Adrenal gland (tissue), 12 donors: ENCODE data around the gene ZMYND15. TPM values are rescaled to one million over a fixed set of nuclear protein-coding genes. Genes with fewer than 3 reads are reported as not detected.

Source experiments
- DNase-seq, 7 donors: peaks; one replicate each; pipeline ENCODE4 v3.0.0-alpha.2; 2019 to 2020
- H3K27ac ChIP-seq, 5 donors: fragments of 200-600 bp; sonication (generic) in 4 of 5; 1 replicate in 3 of 5; 2 replicates in 2 of 5; pipeline versions ENCODE4 v1.5.1 to v1.8.0; 2016 to 2020; ENCODE audit warnings: mild to moderate bottlenecking in 1 of 5
- H3K27me3 ChIP-seq: fragments of 200-600 bp; 2 replicates; pipeline ENCODE4 v1.8.0; 2021
- H3K36me3 ChIP-seq, 2 donors: fragments of 200-600 bp; replicated peaks in 1 of 2; 1 replicate in 1 of 2; 2 replicates in 1 of 2; pipeline versions ENCODE4 v1.5.1 to v1.8.0; 2018 to 2022
- H3K4me1 ChIP-seq, 2 donors: fragments of 200-600 bp; replicated peaks in 1 of 2; 1 replicate in 1 of 2; 2 replicates in 1 of 2; pipeline versions ENCODE4 v1.5.1 to v1.8.0; 2018 to 2021
- H3K4me3 ChIP-seq, 4 donors: fragments of 200-600 bp; sonication (generic) in 3 of 4; one replicate each; pipeline ENCODE4 v1.5.1; 2016 to 2018
- H3K9me3 ChIP-seq, 3 donors: fragments of 200-600 bp; sonication (generic) in 1 of 3; replicated peaks in 1 of 3; 1 replicate in 2 of 3; 2 replicates in 1 of 3; pipeline versions ENCODE4 v1.5.1 to v1.8.0; 2016 to 2021
- CTCF ChIP-seq, 6 experiments: fragments of 450-650 bp in 4 of 6; fragments of 200-600 bp in 2 of 6; sonication (generic) in 1 of 6; IDR thresholded peaks; 1 replicate in 5 of 6; 2 replicates in 1 of 6; pipeline versions ENCODE4 v1.5.1 to v1.8.0; 2016 to 2021; ENCODE audit warnings: antibody characterized with exemption in 6 of 6, mild to moderate bottlenecking in 2 of 6, moderate library complexity in 1 of 6
- POLR2A ChIP-seq, 2 donors: fragments of 450-650 bp; IDR thresholded peaks; one replicate each; pipeline ENCODE4 v1.6.1; 2017; ENCODE audit warnings: antibody characterized with exemption in 2 of 2, mild to moderate bottlenecking in 2 of 2, moderate library complexity in 1 of 2
- WGBS, 4 donors: extraction: QIAGEN DNeasy Blood & Tissue Kit in 2 of 4; methylation state at CpG; one replicate each; pipeline versions ENCODE4 v1.1.5 to v1.1.7; 2013 to 2017; 5-methylcytosine and 5-hydroxymethylcytosine counted together
- intact Hi-C, 2 donors: fragments of 100-400 bp; cut with DNase I; formaldehyde crosslinking; loops; one replicate each; pipeline versions ENCODE4 v1.14.1 to v1.15.0; 2022 to 2023
- polyA plus RNA-seq, 3 donors: library from polyadenylated mRNA; stranded (reverse); fragments of 200-250 nt in 2 of 3; fragments of 350-450 nt in 1 of 3; fragmentation: Illumina TruSeq in 1 of 3; extraction: RNeasy Lipid Tissue Mini Kit (QIAGEN cat#74804) in 1 of 3; gene quantifications; one replicate each; pipeline ENCODE4 v1.2.3, GENCODE V29; 2013 to 2014
- total RNA-seq, 9 donors: library from RNA; depleted of rRNA in 4 of 9; stranded (reverse); fragments of >200 nt in 4 of 9; fragments of 120-200 nt in 1 of 9; fragmentation: NEBNext Ultra II Directional in 1 of 9; extraction: Animal tissue kit (Norgen Biotek cat#: 25700) in 1 of 9; gene quantifications; one replicate each; pipeline versions ENCODE4 v1.1.0 to v1.2.4, GENCODE V29; 2013 to 2023
- donor health status: healthy with polysubstance abuse.
- donor health status: Bipolar disorder and iron deficiency.
- donor health status: DM: yes; HTN: yes; CAD: no.
- donor health status: DM: no; HTN: no; CAD: no.
- donor health status: DM: no; HTN: no; CAD: no.
- donor health status: DM: yes; HTN: yes; CAD: no.

Gene ZMYND15
- total and polyA plus RNA-seq, 12 donors: 0.18 to 8.4 (median 1.7) TPM

GRCh38 chr17:4722678-4723240 is 16.9 kb upstream of the ZMYND15 start:
- no peak for TF ChIP-seq POLR2A (IDR thresholded peaks at IDR 0.05)
- no peak for TF ChIP-seq CTCF (IDR thresholded peaks at IDR 0.05)
- H3K4me3 ChIP-seq: no peak overlapping the region
- peaks cover 0 to 14% of the 10 kb centered on the region in 2 donors for H3K36me3 ChIP-seq
- H3K27ac ChIP-seq: peak overlapping the region in 1 of 5 donors; percentile 13
- DNase-seq: no peak
- no peaks in the 10 kb centered on the region for H3K9me3 ChIP-seq
- intact Hi-C loops: no loop called here
- 85 to 92% (median 86%) methylated on average over 16 of the region's 16 CpGs for WGBS, 4 donors
- H3K27me3 ChIP-seq: no peaks in the 10 kb centered on the region
- peaks cover 0 to 12% of the 10 kb centered on the region in 2 donors for H3K4me1 ChIP-seq

- no peak for TF ChIP-seq CTCF (IDR thresholded peaks at IDR 0.05)
- no peak for TF ChIP-seq POLR2A (IDR thresholded peaks at IDR 0.05)
- no peaks in the 10 kb centered on the region for H3K27me3 ChIP-seq
- H3K4me3 ChIP-seq: no peak overlapping the region
- H3K36me3 ChIP-seq: peaks cover 0 to 5% of the 10 kb centered on the region in 2 donors
- 79 to 85% (median 82%) methylated on average over 5 of the region's 5 CpGs for WGBS, 4 donors
- no peak overlapping the region for H3K27ac ChIP-seq
- H3K4me1 ChIP-seq: peaks cover 0 to 12% of the 10 kb centered on the region in 2 donors
- intact Hi-C loops: no loop called here
- no peak for DNase-seq
- H3K9me3 ChIP-seq: no peaks in the 10 kb centered on the region
Measured at GRCh38 chr17:4724650-4725049, 15.0 kb upstream of the ZMYND15 start.

GRCh38 chr17:4725646-4726310 is 13.9 kb upstream of the ZMYND15 start:
- H3K27me3 ChIP-seq: no peaks in the 10 kb centered on the region
- no peak overlapping the region for H3K4me3 ChIP-seq
- no peak for DNase-seq
- 73 to 79% (median 77%) methylated on average over 9 of the region's 9 CpGs for WGBS, 4 donors
- no peaks in the 10 kb centered on the region for H3K36me3 ChIP-seq
- H3K9me3 ChIP-seq: no peaks in the 10 kb centered on the region
- no peak for TF ChIP-seq CTCF (IDR thresholded peaks at IDR 0.05)
- no peak for TF ChIP-seq POLR2A (IDR thresholded peaks at IDR 0.05)
- intact Hi-C loops: no loop called here
- peaks cover 0 to 12% of the 10 kb centered on the region in 2 donors for H3K4me1 ChIP-seq
- H3K27ac ChIP-seq: peak overlapping the region in 1 of 5 donors; percentile 52

- Histone ChIP-seq H3K9me3 (no peaks in the 10 kb centered on the region), H3K36me3 (no peaks in the 10 kb centered on the region), H3K27me3 (no peaks in the 10 kb centered on the region), H3K27ac (peak overlapping the region in 2 of 5 donors; percentile 5 to 72), H3K4me1 (peaks cover 0 to 12% of the 10 kb centered on the region in 2 donors), H3K4me3 (no peak overlapping the region)
- no peak for TF ChIP-seq CTCF (IDR thresholded peaks at IDR 0.05)
- TF ChIP-seq POLR2A (IDR thresholded peaks at IDR 0.05): no peak
- intact Hi-C loops: no loop called here
- peak in 6 of 7 donors; percentile 67 to 86 (median 75) for DNase-seq
- 32 to 83% (median 39%) methylated on average over 2 to 3 of the region's 3 CpGs for WGBS, 4 donors
Measured at GRCh38 chr17:4728124-4728523, 11.5 kb upstream of the ZMYND15 start.
